Glomerular endothelial cell (primary cell): ENCODE data around the gene WSB2. TPM values are rescaled to one million over a fixed set of nuclear protein-coding genes. Genes with fewer than 3 reads are reported as not detected.
A peak's percentile ranks its signal among the peaks of the same experiment; 100 is the strongest.

Source experiments
- DNase-seq: peaks from one replicate; pipeline ENCODE4 v3.0.0-alpha.2; 2011; ENCODE audit warnings: low read depth, low spot score; ENCODE audit errors: extremely low read depth
- total RNA-seq: library from RNA; depleted of rRNA; stranded (reverse); fragments of >200 nt; gene quantifications from 2 replicates; pipeline ENCODE4 v1.2.3, GENCODE V29; 2015

Gene WSB2
- total RNA-seq, 1 donor from 2014 or later: 83.3 TPM

DNA sequence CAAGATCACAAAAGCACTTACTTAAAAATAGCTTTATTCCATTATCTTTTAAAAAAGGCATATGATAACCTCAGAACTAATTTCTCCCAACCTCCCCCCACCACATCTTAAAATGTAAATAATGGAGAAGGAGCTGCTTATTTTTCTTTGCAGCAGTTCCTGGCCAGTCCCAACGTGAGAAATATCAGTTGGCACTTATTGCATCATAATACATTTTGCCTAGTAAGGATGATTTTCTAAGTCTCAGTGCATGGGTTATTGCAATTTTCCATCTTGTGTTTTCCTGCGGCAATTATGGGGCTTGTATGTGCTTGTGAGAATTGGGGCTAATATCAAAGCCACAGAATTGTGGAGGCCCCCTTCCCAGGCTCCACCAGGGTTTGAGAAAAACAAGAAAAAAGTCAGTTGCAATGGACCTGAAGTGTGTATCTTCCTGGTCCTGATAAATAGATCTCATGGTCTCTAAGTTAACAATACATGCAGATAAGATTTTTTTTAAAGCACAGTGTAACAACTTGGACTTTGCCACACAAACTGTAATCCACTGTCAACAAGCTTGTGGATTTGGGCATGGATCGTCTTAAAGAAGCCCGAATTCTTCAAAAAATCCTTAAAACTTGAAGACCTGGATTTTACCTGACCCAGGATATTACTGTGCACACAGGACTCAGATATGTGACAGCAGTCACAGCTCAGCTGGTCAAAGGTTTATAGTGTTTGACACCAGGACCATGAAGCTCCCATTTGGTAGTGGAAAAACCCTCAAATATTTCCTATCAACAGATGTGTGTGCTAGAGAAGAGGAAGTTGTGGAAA lies 2.8 kb upstream of the WSB2 start:
- no peak for DNase-seq

DNA sequence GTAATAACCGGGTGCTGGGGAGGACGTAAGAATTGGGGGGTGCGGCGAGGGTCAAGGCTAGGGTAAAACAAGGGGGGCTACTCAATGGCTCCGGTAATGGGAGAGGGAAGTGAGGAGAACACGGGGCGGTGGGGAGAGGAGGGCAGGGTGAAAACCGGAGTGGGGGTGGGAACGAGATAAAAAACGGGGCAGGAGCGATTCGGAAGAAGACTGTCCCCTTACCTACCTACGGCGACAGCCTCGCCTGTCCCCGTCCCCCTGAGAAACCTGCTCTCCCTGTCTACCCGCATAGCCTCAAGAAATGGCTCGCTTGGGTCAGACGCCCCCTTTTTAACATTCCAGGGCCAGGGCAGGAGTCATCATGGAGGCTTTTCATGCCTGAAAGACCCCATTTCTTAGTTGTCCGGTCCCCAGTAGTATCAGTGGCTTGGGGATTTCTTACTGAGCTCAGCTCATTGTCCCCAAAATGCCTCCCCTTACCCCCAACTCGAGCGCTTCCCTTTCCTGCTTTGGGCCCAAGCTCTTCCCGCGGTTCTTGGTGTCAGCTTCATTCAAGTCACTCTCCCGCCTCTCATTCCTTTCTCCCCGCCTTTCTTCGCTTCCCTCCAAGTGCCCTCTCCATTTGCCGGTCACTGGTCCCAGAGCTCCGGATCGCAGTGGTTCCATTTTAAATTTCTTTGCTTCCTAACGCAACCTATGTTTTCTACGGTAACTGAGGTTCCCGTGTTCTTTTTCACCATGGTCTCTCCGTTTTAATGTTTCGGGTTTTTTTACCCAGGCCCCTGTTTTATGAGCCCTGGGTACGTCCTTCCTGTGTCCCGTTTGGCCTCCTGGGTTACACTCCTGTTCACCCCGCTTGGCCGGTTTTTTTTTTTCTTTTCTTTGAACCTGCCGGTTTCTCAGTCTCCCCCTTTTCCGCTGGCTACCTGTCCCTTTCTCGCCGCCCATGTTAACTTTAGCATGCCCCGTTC lies 1.2 kb upstream of the WSB2 start:
- DNase-seq: no peak

DNA sequence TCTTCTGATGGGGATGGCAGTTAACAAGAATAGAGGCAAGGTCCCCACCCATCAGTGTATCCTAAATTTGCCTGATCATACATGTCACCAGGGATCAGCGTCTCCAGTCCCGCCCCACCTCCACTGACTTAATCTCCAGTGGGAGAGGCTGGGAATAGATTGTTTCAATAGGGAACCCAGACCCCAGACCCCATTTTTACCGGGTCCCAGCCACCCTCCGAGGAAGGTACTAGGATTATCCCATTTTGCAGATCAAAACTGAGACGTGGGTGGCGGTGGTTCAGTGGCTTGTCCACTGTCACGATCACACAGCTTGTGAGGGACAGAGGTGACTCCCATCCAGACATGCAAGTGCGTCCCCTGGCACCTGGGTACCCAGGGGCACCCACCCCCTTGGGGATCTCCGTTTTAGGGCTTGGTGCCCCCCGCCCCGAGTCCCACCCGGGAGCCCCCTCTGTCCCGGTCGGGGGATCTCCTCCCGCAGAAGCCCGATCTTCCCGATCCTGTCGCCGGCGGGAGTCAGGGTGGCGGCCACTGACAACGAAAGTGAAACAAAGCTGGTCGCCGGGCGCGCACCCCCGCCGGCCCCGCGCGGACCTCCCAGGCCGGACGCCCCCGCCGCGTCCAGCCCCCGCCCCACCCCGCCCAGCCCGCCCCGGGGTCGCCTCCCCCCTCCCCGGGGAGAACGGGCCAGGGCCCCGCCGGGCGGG lies 523 bp downstream of the WSB2 start:
- DNase-seq: no peak

DNA sequence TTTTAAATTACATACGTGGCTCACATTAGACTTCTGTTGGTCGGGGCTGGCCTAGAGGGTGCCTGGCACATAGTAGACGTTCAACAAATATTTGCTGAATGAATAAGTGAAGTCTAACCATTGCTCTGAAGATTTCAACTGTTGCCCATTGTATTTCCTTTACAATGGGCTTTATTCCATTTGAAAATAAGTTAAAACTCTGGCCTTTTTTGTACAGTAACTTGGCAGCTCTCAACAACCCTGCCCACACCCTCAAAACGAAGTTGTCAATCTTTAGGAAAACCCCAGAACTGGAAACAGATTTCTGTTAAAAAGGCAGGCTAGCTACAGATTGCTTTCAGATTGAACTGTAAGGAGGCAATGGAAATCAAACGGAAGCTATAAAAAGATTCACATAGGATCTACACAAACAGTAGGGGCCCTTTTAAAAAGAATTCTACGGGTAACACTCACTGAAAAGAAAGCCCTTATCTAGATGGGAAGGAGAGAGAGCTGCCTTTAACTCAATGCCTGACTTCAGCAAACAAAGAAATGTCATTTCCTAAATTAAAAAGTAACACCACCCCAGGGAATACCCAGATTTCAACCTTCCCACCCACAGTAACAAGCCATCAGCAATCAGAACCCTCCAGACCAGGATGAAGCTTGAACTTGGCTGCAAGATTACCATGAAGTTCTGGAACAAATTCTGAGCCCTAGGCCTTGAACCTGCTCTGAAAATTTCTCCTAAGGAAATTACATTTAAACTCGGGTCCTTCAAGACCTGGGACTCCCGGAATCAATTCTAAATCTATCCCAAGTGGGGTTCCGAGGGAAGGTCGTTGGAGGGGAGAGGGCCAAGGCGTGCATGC lies 1.4 kb downstream of the WSB2 start:
- DNase-seq: no peak

DNA sequence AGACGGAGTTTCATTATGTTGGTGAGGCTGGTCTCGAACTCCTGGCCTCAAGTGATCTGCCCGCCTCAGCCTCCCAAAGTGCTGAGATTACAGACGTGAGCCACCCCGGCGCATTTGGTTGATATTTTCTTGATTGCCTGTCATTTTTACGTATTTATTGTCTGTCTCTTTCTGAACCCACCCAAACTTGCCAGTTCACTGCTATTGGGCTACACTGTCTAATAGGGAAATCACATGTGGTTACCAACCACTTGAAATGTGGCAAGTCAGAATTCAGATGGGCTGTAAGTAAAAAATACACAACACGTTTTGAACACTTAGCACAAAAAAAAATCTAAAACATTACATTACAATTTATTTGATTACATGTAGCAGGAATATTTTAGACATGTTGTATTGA lies 2.1 kb downstream of the WSB2 start:
- no peak for DNase-seq

DNA sequence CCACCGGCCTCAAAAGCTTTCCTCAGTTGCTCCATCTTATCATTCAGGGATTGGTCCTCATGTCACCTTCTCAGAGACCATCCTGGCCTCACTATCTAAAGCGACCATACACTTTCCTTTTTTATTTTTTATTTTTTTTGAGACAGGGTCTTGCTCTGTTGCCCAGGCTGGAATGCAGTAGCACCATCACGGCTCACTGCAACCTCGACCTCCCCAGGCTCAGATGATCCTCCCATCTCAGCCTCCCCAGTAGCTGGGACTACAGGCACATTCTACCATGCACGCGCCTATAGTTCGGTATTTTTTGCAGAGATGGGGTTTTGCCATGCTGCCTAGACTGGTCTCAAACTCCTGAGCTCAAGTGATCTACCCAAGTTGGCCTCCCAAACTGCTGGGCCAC lies 2.8 kb downstream of the WSB2 start:
- DNase-seq: no peak

DNA sequence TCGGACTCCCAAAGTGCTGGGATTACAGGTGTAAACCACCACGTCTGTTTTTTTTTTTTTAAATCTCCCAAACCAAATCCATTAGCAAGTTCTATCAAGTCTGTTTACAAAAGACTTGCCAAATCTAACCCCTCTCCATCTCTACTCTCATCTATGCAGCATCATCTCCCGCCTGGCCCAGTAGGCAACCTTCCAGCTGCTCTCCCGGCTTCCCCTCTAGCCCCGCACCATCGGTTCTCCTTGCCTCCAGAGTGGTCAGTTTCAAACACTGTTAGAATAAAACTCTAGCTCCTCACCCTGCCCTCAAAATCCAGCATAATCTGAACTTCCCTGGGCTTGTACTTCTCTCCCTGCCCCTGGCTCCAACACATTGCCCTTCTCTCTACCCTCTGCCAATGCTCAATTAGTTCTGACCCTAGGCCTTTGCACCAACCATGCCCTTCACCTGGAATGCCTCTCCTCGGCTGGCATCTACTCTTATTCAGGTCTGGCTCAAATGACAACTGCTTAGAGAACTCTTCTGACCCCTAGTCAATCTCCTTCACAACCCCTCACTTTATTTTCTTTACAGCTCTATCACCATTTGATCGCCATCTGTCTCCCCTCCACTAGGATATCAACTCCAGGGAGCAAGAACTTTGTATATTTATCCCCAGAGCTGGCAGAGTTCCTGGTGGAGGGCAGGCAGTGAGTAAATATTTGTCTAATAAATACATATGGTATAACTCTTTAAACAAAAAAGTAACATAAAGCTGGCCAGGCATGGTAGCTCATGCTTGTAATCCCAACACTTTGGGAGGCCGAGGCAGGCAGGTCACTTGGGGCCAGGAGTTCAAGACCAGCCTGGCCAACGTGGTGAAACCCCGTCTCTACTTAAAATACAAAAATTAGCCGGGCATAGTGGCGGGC lies 4.9 kb downstream of the WSB2 start:
- no peak for DNase-seq

DNA sequence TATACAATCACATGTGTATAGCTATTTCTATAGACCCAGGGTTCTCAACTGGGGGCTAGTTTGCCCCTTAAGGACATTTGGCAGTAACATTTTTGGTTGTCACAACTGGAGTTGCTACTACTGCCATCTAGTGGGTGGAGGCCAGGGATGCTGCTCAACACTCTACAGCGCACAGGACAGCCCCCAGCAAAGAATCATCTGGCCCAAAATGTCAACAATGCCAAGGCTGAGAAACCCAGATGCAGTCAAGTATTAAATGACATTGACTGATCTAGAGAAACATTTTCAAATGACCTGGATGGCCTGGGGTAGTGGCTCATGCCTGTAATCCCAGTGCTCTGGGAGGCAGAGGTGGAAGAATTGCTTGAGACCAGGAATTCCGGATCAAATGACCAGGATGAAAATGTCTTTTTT lies 5.8 kb downstream of the WSB2 start:
- no peak for DNase-seq

DNA sequence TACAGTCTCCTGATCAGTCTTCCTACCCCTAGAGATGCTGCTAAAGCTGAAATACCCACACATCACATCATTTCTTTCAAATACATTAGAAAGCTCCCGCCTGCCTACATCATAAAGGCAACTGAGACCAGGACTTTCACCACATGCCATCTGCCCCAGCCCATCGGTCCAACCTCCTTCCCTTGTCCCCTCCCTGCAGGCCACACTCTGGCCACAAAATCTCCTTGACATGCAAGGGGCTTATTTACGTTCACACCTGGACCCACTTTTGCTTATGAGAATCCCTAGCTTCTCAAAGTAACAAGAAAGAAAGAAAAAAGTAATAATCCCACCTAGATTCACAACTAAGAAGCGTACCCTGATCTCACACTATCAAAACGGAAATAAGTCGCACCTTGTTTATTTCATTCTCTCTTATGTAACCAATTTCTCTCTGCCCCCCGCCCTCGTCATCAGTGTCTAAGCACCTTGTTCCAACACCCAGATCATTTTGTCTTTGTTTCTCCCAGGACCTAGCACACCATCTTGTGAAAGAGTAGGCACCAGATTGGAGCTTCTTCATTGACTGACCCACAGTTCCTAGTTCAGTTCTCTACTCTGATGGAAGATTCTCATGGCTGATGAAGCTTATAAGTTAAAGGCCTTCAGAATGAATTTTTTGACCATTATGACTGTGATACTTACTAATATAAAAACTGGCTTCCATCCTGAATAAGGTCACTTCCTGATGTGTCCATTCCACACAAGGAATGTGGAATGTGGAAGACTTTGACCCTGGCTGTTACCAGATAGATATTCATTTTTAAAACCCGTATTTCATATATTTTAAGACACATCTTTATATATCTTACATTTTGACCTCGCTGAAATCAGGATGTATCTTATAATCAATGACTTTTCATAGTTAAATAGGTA lies 7.7 kb downstream of the WSB2 start:
- no peak for DNase-seq

DNA sequence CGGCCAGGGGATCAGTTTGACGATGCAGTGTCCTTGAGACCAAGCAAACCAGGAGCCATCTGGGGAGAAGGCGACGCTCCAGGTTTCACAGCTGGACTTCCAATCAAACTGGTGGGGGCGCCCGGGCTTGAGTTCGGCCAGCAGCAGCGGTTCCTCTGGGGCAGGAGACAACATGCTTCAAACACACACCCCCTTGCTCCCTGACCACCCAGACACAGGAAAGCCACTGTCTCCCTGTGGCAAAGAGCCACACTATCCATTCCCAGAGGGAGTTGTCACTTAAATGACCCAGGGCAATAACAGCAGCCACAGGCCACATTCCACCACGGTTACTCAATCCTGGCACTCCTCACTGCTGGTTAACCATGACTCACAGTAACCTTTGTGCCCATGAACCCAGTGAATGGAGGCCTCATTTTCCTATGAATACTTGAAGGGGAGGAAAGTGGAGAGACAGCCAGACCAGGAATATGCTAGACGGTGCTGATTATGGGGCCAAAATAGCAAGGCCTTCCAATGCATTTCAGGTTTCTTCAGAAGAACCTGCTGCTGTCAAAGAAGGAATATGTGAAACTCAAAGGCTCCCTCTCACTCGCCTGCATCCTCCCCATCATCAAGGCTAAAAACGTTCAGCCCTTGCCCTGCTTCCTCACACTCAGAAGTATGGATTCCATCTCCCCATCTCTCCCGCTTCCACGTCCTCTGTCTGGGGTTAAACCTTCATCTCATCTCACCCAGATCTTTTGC lies 8.5 kb downstream of the WSB2 start:
- peak; percentile 83 for DNase-seq

DNA sequence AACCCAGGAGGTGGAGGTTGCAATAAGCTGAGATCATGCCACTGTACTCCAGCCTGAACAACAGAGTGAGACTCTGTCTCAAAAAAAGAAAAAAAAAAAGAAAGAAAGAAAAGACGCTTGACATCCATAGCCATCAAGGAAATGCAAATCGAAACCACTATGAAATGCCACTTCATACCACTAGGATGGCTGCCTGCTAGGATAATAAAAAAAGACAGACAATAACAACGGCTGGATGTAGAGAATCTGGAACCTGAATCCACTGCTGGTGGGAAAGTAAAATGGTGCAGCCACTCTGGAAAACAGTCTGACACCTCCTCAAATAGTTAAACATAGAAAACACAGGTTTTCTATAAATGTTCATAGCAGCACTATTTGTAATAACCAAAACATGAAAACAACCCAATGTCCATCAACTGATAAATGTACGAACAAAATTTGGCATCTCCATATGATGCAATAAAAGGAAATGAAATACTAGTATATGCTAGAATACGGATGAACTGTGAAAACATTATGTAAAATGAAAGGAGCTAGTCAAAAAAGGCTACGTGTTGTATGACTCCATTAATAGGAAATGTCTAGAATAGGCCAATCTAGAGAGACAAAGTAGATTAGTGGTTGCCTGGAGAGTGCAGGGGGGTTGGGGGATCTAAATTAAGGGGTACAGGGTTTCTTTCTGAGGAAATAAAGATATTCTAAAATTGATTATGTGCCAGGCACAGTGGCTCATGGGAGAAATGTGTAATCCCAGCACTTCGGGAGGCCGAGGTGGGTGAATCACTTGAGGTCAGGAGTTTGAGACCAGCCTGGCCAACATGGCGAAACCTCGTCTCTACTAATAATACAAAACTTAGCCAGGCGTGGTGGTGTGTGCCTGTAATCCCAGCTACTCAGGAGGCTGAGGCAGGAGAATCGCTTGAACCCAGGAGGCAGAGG lies 9.7 kb downstream of the WSB2 start:
- DNase-seq: no peak

DNA sequence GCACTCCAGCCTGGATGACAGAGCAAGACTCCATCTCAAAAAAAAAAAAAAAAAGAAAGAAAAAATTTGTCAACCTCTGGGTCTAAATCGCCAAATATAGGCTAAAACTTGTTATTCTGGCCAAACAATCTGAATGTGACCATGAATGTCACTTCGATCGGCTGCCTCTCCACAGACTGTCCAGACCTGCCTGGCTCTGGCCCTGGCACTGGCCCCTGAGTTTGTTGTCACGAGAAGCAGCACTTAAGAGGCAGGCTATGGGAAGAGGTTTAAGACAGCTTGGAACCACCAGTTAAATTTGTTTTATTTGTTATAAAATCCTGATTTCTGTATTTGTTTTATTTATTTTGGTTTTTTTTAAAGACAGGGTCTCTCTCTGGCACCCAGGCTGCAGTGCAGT lies 14.5 kb downstream of the WSB2 start:
- no peak for DNase-seq

DNA sequence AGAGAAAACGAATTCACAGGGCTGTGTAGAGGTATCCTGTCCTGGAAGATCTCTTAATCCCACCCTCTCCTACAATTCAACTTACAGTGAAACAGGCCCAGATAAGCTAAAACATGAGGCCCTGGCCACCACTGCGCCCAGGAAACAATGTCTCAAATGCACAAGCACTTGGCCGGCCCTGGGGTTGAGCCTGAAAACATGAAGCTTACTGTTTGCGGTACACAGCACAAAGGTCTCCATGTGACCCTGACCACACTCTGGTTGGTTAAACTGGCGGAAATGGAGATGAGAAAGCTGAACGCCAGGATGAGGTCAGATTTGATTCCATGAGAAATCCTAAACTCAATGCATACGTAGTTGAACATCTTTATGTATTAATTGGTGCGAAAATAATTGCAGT lies 16.4 kb downstream of the WSB2 start:
- no peak for DNase-seq

DNA sequence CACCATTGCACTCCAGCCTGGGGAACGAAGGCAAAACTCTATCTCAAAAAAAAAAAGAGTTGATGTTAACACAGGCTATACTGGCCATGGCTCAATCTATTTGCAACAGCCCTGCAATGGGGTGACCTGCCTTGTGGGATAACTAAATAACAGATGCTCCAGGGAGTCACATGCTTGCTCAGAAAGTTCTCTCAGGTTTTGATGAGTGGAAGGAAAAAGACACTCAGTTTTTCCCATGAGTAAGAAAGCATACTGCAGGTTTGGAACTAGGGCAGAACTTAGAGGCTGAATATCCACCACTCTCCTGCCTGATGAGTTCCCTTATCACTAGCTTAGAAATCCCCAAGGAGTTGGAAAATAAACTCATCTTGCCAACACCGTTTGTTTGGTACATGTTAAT lies 16.9 kb downstream of the WSB2 start:
- no peak for DNase-seq

DNA sequence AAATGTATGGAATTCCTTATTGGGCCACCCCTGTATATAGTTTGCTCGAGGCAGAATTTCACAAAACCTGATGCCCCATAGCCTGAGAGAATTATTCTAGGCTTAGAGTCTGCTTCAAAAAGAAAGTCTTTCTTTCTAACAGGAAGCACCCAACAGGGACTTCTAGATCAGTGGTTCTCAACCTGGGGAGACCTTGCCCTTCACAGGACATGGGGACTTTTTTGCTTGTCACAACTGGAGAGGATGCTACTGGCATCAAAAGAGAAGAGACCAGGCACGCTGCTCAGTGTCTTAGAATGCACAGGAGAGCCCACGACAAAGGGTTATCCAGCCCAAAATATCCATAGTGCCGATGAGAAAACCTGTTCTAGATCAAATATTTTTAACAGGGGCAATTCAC lies 18.9 kb downstream of the WSB2 start:
- no peak for DNase-seq

DNA sequence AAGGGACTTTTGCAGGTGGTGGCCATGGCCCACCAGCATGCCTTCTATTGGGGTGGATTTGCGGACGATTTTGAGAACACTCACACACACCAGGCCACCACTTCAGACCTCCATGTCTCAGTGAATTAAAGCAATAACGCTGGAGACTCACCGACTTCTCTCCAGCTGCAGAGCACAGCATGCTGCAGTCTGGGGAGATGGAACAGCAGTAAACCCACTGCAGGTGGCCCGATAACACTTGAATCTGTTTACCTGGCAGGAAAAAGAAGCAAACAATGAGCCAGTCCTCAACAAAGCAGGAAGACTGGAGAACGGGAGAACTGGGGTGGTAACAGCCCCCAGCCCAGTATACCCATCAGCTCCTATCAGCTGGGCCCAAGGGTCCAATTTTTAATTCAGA lies 22.8 kb downstream of the WSB2 start:
- no peak for DNase-seq
